ENCODE data around the gene DICER1.

Gene DICER1

DNA sequence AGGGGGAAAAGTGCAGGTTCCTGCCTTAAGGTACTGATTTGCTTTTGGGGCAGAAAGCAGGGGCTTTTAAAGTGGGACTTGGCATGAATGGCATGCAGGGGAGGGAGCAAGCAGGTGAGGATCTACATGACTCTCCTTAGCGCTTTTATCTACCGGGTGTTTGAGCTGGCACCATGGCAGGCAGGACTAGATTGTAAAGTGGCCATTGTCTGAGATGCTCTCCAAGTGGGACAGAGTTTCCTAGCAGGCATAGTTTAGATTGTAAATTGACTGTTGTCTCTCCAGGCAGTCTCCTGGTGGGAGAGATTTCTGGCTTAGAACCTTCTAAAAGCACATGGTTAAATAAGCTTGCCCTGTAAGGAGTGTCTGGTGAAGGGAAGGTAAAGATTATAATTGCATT is 5.3 kb upstream of the DICER1 start:
- DNase-seq (ENCODE audit: extremely low read depth, low read depth): no peak
- TF ChIP-seq, protein P1, sequence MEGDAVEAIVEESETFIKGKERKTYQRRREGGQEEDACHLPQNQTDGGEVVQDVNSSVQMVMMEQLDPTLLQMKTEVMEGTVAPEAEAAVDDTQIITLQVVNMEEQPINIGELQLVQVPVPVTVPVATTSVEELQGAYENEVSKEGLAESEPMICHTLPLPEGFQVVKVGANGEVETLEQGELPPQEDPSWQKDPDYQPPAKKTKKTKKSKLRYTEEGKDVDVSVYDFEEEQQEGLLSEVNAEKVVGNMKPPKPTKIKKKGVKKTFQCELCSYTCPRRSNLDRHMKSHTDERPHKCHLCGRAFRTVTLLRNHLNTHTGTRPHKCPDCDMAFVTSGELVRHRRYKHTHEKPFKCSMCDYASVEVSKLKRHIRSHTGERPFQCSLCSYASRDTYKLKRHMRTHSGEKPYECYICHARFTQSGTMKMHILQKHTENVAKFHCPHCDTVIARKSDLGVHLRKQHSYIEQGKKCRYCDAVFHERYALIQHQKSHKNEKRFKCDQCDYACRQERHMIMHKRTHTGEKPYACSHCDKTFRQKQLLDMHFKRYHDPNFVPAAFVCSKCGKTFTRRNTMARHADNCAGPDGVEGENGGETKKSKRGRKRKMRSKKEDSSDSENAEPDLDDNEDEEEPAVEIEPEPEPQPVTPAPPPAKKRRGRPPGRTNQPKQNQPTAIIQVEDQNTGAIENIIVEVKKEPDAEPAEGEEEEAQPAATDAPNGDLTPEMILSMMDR (IDR thresholded peaks at IDR 0.05; ENCODE audit: low read depth, low read length, missing control alignments): no peak
- H3K4me3 ChIP-seq (replicated peaks; ENCODE audit: low read depth, low read length): no peak overlapping the region

DNA sequence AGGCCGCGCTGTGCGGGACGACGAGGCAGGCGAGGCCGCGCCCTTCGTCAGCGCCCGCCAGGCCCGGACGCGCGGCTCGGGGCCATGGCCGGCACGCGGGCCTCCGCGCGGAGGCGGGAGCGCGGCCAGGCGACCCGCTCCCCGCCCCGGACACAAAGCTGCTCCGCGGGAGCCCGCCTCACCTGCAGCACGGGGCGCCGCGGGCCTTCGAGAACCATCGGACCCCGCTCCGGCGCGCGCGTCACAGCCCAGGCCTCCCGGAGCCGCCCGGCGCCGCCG is 342 bp downstream of the DICER1 start:
- TF ChIP-seq, protein P1 (IDR thresholded peaks at IDR 0.05; ENCODE audit: low read depth, low read length, missing control alignments): no peak
- DNase-seq (ENCODE audit: extremely low read depth, low read depth): no peak
- peak overlapping the region; percentile 83 for H3K4me3 ChIP-seq (replicated peaks; ENCODE audit: low read depth, low read length)

DNA sequence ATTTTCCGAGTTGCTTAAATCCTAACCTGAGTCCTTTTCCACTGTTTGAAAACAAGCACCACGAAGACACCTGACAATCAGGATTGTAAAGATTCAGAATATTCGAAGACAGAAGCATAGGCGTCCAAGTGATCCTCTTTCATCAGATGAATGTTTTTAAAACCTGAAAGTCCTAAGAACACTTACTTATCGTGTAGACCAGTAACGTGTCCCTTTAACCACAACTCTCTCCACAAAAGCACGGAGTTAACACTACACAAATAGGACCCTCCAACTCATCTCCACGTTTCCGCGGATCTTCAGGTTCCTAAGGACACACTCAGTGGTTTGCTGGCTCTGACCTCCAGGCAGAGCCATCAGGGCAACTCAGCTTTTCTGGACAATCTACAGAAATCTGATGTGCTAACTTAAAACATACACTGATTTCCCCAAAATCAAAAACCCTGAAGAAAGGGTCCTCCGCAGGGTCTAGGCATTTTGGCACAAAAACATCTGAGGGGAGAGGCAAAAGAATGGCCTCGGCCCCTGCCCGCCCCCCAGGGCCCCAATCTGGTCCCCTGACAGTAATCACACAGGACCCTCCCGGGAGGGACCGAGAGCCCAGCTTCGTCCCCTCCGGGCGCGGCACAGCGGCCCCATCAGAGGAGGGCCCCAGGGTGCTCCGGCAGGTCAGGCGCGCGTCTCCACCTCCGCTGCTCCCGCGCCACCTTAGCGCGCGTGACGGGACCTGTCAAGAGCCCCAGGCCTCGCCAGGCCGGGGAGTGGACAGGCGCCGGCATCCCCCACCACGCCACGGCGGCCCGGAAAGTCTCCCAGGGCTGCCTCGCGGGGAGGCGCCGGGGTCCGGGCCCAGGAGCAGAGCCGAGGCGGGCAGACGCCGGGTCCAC is 925 bp downstream of the DICER1 start:
- no peak for DNase-seq (ENCODE audit: extremely low read depth, low read depth)
- peak overlapping the region; percentile 83 for H3K4me3 ChIP-seq (replicated peaks; ENCODE audit: low read depth, low read length)
- TF ChIP-seq, protein P1 (IDR thresholded peaks at IDR 0.05; ENCODE audit: low read depth, low read length, missing control alignments): no peak

DNA sequence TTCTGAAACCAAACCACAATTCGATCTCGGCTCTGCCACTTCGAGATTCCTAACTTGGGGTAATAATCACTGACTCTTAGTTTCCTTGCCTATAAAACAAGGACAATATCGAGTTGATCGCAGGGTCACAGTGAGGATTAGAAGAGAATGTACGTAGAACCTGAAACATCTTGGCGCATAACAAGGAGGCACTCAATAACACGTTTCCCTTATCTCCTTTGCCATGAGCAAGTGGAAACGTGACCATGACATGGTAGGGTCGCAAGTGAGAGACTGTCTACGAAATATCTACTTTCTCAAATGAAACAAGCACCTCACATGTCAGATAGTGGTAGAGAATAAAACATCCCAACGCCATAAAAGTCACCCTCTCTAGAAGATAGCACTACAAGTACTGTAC is 2.3 kb downstream of the DICER1 start:
- DNase-seq (ENCODE audit: extremely low read depth, low read depth): no peak
- TF ChIP-seq, protein P1 (IDR thresholded peaks at IDR 0.05; ENCODE audit: low read depth, low read length, missing control alignments): no peak
- H3K4me3 ChIP-seq (replicated peaks; ENCODE audit: low read depth, low read length): peak overlapping the region; percentile 83

DNA sequence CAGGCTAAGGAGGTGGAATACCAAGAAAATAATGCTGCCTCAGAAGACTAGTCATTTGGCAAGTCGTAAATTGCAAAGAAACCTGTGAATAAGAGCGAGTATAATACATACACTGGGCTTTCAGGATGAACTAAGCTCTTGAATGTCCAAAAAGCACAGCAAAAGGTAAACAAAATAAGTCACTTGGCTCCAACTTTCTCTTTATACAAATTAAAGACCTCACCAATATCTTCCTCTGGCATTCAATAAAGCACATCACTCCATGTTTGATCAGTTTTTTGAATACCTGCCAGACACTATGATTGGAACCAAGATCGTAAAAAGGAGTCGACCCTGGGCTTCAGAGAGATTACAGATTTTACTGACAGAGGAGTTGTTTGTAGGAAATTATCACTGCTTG is 3.5 kb downstream of the DICER1 start:
- H3K4me3 ChIP-seq (replicated peaks; ENCODE audit: low read depth, low read length): no peak overlapping the region
- DNase-seq (ENCODE audit: extremely low read depth, low read depth): no peak
- TF ChIP-seq, protein P1 (IDR thresholded peaks at IDR 0.05; ENCODE audit: low read depth, low read length, missing control alignments): no peak

DNA sequence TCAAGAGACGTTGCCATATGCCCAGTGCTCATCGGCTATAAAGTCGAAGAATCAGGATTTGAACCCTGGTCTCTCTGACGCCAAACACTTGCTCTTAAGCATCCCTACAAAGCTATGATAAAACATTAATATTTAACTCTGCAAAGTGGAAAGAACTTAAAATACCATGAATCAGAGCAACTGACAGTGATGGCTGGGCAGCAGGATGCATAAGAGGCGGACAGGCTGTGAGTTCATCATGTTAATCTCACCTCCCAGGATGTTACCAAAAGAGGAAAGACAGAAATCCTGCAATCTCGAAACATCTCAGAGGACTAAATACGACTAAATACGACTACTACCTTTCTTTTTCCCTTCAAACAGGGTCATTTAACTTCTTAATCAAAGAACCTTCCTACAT is 5.8 kb downstream of the DICER1 start:
- no peak for DNase-seq (ENCODE audit: extremely low read depth, low read depth)
- H3K4me3 ChIP-seq (replicated peaks; ENCODE audit: low read depth, low read length): no peak overlapping the region
- TF ChIP-seq, protein P1 (IDR thresholded peaks at IDR 0.05; ENCODE audit: low read depth, low read length, missing control alignments): no peak

DNA sequence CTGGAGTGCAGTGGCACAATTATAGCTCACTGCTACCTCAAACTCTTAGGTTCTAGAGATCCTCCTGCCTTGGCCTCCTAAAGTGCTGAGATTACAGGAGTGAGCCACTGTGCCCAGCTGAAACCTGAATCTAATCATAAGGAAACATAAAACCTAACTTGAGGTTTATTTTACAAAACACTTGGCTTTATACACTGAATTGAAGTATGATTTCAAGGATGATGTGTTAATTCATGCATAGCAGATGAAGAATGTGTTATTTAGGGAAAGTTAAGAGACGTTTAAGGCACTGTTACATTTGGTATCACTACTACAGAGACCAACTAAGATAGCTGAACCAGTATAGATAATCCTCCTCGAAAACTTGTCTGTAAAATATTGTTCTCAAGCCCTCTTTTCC is 6.4 kb downstream of the DICER1 start:
- H3K4me3 ChIP-seq (replicated peaks; ENCODE audit: low read depth, low read length): no peak overlapping the region
- DNase-seq (ENCODE audit: extremely low read depth, low read depth): no peak
- TF ChIP-seq, protein P1 (IDR thresholded peaks at IDR 0.05; ENCODE audit: low read depth, low read length, missing control alignments): no peak
